Activated T-cell treated with anti-CD3 and anti-CD28 coated beads for 24 hours (primary cell): ENCODE results near the gene TMEM225.
"Not testable (repeated sequence)": the region's sequence is repeated elsewhere in the genome, so short reads cannot be mapped to it uniquely, and the experiment has no call there.

Source experiments
- DNase-seq: peaks from one replicate; pipeline ENCODE4 v3.0.0-alpha.2; 2020; ENCODE audit warnings: low read depth

Gene TMEM225

DNA sequence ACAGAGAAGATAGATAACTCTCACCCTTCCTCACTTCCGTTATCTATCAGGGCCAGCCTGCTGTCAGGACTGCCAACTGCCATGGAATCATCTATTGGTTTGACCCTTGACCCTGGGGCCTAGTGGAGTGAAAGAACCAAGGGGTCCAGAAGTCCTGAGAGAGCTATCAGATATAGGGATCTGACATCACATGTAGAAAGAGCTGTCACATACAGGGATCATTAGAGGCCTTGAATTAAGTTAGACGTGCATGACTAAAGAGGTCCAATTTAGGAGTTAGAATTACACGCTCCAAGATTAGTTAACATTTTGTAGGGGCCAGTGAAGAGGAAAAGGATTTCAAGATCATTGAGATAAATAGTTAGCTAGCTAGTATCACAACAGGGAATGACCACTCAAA is at the start of gene TMEM225:
Gene TMEM225, minus strand, starts transcription at position 101 of the 400 bp plus-strand sequence. CDS start 245 bp downstream, outside the sequence.
- no peak for DNase-seq

DNA sequence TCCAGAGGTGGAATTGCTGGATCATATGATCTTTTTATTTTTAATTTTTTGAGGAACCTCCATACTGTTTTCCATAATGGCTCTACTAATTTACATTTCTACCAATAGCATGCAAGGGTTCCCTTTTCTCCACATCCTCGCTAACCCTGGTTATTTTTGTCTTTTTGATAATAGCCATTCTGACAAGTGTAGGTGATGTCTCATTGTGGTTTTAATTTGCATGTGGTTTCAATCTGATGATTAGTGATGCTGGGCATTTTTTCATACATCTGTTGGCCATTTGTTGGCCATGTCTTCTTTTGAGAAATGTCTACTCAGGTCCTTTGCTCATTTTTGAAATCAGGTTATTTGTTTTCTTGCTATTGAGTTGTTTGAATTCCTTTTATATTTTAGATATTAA is 38.6 kb upstream of the TMEM225 start:
- DNase-seq, result no peak

DNA sequence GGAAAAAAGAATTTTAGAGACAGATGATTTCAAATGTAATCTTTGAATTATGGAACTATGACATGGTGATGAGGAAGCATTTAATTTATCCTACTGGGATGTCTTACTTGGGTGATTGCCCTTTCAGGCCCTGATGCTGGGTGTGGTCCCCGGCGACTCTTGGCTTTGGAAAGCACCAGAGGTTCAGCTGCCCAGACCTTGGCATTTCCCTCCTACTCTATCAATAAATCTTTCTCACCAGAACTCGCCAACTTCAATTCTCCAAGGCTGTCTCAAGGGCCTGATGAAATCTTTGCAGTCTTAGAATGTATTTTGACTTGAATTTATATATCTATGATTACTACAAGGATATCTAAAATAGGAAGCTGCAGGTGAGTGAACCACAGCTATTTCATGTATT is 35.5 kb upstream of the TMEM225 start:
- DNase-seq, result no peak

DNA sequence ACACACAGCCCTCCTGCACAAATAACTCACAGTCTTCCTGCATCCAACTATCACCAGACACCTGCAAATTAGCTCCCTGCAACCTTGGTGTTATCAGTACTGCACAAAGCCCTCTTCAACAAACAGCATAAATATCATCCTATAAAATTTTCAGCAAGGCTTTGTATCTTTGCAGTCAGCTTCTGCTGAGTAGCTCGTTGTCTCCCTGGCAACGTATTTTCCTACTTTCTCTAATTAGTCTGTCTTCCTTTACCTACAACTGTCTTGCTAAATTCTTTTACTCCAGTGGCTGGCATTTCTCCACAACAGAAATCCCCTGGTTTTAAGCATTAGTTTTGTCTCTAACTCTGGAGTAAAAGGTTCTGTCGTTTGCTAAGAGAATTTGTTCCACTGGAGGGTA is 20.4 kb upstream of the TMEM225 start:
- no peak for DNase-seq

- DNase-seq, result no peak
These were observed 19.5 kb upstream of the TMEM225 start for GRCh38 chr11:123904932-123905331.

GRCh38 chr11:123903932-123904331 is 18.5 kb upstream of the TMEM225 start:
- DNase-seq, result no peak

GRCh38 chr11:123901867-123902266 is 16.4 kb upstream of the TMEM225 start, which contains the start of gene OR8D4:
Gene OR8D4, plus strand, starts transcription at chr11:123902167. Its CDS starts 4,265 bp downstream, at chr11:123906432.
- DNase-seq, result no peak

DNA sequence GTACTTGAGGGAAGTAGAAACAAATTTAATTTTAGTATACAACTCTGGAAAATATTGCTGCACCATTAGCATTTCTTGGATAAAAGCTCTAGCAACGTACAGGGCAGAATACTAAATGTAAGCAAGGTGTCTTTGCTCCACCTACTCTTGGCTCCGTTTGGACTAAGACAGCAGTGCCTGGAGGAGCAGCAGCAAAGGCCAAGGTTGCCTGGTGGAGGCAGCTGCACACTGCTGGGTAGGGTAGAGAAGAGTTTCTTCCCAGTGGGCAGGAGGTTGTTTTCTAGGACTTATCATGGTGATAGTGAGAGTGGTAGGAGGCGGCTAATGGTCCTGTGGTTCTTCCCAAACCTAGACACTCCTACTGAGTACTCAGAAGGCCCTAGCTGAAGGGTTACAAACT is 14.3 kb upstream of the TMEM225 start:
- no peak for DNase-seq

DNA sequence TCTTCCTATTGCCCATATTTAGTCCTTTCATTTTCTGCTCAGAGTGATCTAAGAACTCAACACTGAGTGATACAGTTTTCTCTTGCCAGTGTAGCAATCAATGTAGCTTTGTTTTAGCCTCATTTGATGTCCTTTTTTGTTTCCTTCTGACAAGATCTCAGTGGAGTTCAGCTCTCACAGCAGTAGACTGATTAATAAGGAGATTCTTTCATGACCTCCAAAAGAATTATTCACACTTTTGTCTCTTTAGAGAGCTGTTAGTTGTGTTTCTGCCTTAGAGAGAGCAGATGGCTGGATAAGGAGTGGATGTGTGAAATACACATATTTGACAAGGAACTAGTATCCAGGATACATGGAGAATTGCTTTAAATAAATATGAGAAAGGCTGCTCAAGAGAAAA is 6.6 kb upstream of the TMEM225 start:
- DNase-seq, result no peak

DNA sequence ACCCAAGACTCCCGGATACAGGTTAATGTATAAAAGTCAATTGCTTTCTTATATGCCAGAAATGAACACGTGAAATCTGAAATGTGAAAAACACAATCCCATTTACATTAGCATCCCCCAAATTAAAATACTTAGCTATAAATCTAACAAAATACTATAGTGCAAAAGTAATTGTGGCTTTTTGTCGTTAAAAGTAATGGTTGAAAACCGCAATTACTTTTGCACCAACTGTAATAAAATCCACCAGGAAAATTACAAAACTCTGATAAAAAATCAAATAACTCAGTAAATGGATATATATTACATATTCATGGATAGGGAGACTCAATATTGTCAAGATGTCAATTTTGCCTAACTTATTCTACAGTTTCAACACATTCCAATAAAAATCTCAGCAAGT is 4.6 kb downstream of the TMEM225 start:
- no peak for DNase-seq

DNA sequence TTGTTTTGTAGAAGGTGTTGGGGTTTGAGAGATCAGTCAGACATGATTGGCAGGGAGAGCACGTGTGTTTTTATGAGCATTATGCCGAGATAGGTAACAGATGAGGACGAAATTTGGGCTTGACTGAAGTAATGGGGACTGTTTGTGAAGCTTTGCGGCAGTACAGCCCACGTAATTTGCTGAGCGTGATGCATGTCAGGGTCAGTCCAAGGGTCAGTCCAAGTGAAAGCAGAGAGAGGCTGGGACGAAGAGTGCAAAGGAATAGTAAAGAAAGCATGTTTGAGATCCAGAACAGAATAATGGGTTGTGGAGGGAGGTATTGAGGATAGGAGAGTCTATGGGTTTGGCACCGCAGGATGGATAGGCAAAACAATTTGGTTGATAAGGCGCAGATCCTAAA is 17.7 kb downstream of the TMEM225 start:
- not testable (repeated sequence) for DNase-seq

DNA sequence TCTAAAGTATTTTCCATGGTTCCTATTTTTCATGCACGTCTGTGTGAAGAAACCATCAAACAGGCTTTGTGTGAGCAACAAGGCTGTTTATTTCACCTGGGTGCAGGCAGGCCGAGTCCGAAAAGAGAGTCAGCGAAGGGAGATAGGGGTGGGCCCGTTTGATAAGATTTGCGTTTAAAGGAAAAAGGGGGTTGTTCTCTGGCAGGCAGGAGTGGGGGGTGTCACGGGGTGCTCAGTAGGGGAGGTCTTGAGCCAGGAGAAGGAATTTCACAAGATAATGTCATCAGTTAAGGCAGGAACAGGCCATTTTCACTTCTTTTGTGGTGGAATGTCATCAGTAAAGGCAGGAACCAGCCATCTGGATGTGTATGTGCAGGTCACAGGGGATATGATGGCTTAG is 20.2 kb downstream of the TMEM225 start:
- not testable (repeated sequence) for DNase-seq

- DNase-seq, result no peak
These were observed 25.7 kb downstream of the TMEM225 start for GRCh38 chr11:123859731-123860130.

DNA sequence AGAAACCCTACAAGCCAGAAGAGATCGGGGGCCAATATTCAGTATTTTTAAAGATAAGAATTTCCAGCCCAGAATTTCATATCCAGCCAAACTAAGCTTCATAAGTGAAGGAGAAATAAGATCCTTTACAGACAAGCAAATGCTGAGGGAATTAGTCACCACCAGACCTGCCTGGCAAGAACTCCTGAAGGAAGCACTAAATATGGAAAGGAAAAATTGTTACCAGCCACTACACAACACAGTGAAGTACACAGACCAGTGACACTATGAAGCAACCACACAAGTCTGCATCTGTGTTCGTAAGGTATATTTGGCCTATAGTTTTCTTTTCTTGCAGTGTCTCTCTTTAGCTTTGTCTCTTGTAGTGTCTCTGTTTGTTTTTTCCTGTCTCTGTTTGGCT is 29.0 kb downstream of the TMEM225 start:
- DNase-seq, result no peak

DNA sequence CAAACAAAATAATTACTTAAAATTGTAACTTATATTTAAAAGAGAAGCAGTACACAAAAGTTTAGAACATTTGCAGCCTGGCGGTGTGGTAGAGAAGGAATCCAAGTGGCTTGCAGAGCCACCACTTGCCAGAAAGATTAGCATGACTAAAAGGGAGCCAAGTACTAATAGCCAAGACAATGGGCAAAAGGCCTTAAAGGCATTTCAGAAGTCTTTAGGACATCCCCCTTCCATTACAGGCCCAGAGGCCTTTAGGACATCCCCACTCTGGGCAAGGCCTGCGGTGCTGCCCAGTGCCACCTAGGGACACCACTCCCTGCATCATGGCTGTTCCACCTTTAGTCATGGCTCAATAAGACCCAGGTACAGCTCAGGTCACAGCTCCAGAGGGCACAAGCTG is 32.4 kb downstream of the TMEM225 start:
- no peak for DNase-seq

GRCh38 chr11:123852321-123852720 is 33.1 kb downstream of the TMEM225 start:
- DNase-seq, result no peak

GRCh38 chr11:123851110-123851509 is 34.4 kb downstream of the TMEM225 start:
- no peak for DNase-seq

DNA sequence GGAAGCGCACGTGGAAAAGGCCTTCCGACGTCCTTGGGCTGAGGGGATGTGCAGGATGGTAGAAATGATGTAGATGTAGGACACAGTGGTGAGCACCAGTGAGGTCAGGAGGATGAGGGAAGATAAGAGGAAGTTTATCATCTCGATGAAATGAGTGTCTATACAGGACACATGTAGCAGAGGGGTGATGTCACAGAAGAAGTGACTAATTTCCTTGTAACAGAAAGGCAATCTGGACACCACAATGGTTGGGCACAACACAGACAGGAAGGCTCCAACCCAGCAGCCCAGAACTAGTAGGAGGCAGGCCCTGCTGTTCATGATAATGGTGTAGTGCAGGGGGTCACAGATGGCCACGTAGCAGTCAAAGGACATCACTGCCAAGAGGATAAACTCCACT is 44.3 kb downstream of the TMEM225 start:
- no peak for DNase-seq

- DNase-seq, result no peak
These were observed 46.3 kb downstream of the TMEM225 start for GRCh38 chr11:123839131-123839530.

DNA sequence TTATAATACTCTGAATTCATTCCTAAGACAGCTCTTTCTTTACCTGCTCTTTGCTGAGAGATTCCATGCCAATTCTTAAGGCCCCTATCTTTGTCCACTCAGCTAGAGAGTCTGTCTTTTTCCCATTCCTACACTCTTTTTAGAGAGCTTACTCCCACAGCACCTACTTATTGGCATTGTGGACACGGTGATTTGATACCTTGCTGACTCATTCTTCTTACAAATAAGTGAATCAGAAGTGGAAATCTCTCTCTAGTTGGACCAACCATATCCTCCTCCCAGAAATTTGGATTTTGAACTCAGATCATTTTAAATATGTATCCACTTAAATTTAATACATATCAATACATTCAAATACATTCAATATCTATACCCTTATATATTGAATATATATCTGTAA is 46.8 kb downstream of the TMEM225 start:
- no peak for DNase-seq

DNA sequence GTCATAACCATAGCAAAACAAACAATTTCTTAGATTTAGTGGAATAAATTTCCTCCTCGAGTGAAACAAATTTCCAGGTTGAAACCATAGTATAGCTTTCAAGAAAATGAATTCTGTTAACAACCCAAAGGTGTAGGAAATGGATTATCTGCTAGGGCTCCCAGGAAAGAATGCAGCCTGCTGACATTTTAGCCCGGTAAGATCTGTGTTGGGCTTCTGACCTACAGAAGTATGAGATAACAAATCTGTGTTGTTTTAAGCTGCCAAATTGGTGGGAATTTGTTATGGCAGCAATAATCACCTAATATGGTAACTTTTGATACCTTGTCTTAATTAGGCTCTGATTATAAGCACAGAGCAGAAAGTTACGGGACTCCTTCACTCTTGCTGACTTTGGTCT is 47.3 kb downstream of the TMEM225 start:
- DNase-seq, result no peak

GRCh38 chr11:123833095-123833494 is 52.4 kb downstream of the TMEM225 start:
- no peak for DNase-seq
